Naive thymus-derived CD4-positive, alpha-beta T cell (primary cell): Measurements from ENCODE around the gene SCAF4. TPM values are rescaled to one million over a fixed set of nuclear protein-coding genes. Genes with fewer than 3 reads are reported as not detected.

Experiments used
- ATAC-seq: fragments of 150-1000 bp; cut with Tn5 transposase; 2 replicates; pipeline ENCODE4 v1.10.0; 2021; ENCODE audit warnings: mild to moderate bottlenecking, moderate library complexity
- CTCF ChIA-PET: fragments of 350-600 bp; sonication (Branson Sonifier 250); formaldehyde crosslinking; loops from one replicate; lab custom pipeline; 2021; ENCODE audit warnings: antibody characterized with exemption; lab: Charles Lee
- POLR2A ChIA-PET: fragments of 350-600 bp; sonication (Branson Sonifier 250); formaldehyde crosslinking; loops from one replicate; lab custom pipeline; 2021; ENCODE audit warnings: antibody characterized with exemption, inconsistent platforms; lab: Charles Lee
- DNase-seq, 9 donors: peaks; one replicate each; pipeline versions ENCODE4 v3.0.0 to v3.0.0-alpha.2; 2020 to 2022; ENCODE audit warnings: mixed read lengths in 1 of 9
- H3K27ac ChIP-seq: one replicate; pipeline ENCODE4 v1.7.0; 2013; ENCODE audit warnings: mild to moderate bottlenecking, low read depth, low read length, moderate library complexity
- H3K27me3 ChIP-seq, 2 donors: one replicate each; pipeline ENCODE4 v1.7.0; 2013; ENCODE audit warnings: low read length in 2 of 2, mild to moderate bottlenecking in 2 of 2, moderate library complexity in 2 of 2; ENCODE audit not compliant: control insufficient read depth in 2 of 2, insufficient read depth in 2 of 2
- H3K36me3 ChIP-seq, 3 experiments: 1 replicate in 2 of 3; 2 replicates in 1 of 3; pipeline ENCODE4 v1.7.0; 2013; ENCODE audit warnings: low read length in 3 of 3, mild to moderate bottlenecking in 3 of 3, moderate library complexity in 1 of 3; ENCODE audit not compliant: insufficient read depth in 3 of 3, control insufficient read depth in 2 of 3
- H3K4me1 ChIP-seq, 2 donors: one replicate each; pipeline ENCODE4 v1.7.0; 2013; ENCODE audit warnings: low read length in 2 of 2, mild to moderate bottlenecking in 2 of 2, moderate library complexity in 1 of 2; ENCODE audit not compliant: control insufficient read depth in 2 of 2, insufficient read depth in 2 of 2
- H3K4me3 ChIP-seq: 2 replicates; pipeline ENCODE4 v1.7.0; 2013; ENCODE audit warnings: mild to moderate bottlenecking, low read length
- H3K9me3 ChIP-seq, 3 experiments: 1 replicate in 2 of 3; 2 replicates in 1 of 3; pipeline ENCODE4 v1.7.0; 2013; ENCODE audit warnings: low read length in 3 of 3; ENCODE audit not compliant: control insufficient read depth in 2 of 3
- H3K27ac Mint-ChIP-seq, 9 donors: one replicate each; pipeline ENCODE4 v1.8.0; 2020 to 2022; ENCODE audit warnings: mixed read lengths in 9 of 9, mild to moderate bottlenecking in 8 of 9, moderate library complexity in 5 of 9, inconsistent platforms in 2 of 9
- H3K27me3 Mint-ChIP-seq, 5 donors: one replicate each; pipeline ENCODE4 v1.8.0; 2021 to 2022; ENCODE audit warnings: mixed read lengths in 5 of 5, mild to moderate bottlenecking in 1 of 5
- H3K36me3 Mint-ChIP-seq, 5 donors: one replicate each; pipeline ENCODE4 v1.8.0; 2020 to 2022; ENCODE audit warnings: mixed read lengths in 5 of 5, mild to moderate bottlenecking in 3 of 5, inconsistent platforms in 1 of 5
- H3K4me1 Mint-ChIP-seq, 7 donors: one replicate each; pipeline ENCODE4 v1.8.0; 2020 to 2022; ENCODE audit warnings: mixed read lengths in 7 of 7, mild to moderate bottlenecking in 3 of 7, inconsistent platforms in 1 of 7
- H3K4me3 Mint-ChIP-seq, 10 donors: one replicate each; pipeline ENCODE4 v1.8.0; 2020 to 2022; ENCODE audit warnings: mild to moderate bottlenecking in 10 of 10, mixed read lengths in 10 of 10, moderate library complexity in 6 of 10, inconsistent platforms in 2 of 10
- H3K9me3 Mint-ChIP-seq, 11 donors: one replicate each; pipeline ENCODE4 v1.8.0; 2020 to 2022; ENCODE audit warnings: mixed read lengths in 11 of 11, mild to moderate bottlenecking in 4 of 11, inconsistent platforms in 1 of 11, moderate library complexity in 1 of 11
- intact Hi-C, 2 donors: fragments of 100-400 bp; cut with micrococcal nuclease; formaldehyde crosslinking; loops; one replicate each; pipeline ENCODE4 v1.15.1; 2023
- polyA plus RNA-seq, 2 donors: library from polyadenylated mRNA; unstranded; fragments of 300-500 nt; fragmentation: Illumina TruSeq; gene quantifications; one replicate each; pipeline ENCODE4 v1.2.3, GENCODE V29; 2021
- total RNA-seq, 6 experiments: library from RNA in 5 of 6; stranded (reverse) in 5 of 6; gene quantifications; 1 replicate in 5 of 6; 2 replicates in 1 of 6; pipeline ENCODE4 v1.2.3 and lab custom pipeline; 2021 to 2026

The SCAF4 gene
- total and polyA plus RNA-seq, 7 experiments from 2014 or later = 20.4 to 69.7 (median 58.9) TPM

GRCh38 chr21:31728191-31728590, 3.7 kb downstream of the SCAF4 start:
- no peaks in the 10 kb centered on the region for H3K27me3 Mint-ChIP-seq
- intact Hi-C loops = no loop called here
- Histone ChIP-seq H3K27ac (no peak overlapping the region), H3K9me3 (no peaks in the 10 kb centered on the region), H3K4me1 (peaks cover 34 to 51% of the 10 kb centered on the region in 2 donors), H3K36me3 (peaks cover 0 to 4% (median 0%) of the 10 kb centered on the region in 3 experiments), H3K4me3 (no peak overlapping the region), H3K27me3 (no peaks in the 10 kb centered on the region)
- H3K9me3 Mint-ChIP-seq = no peaks in the 10 kb centered on the region
- CTCF ChIA-PET = no interaction called here
- peaks cover 22 to 35% (median 28%) of the 10 kb centered on the region in 7 donors for H3K4me1 Mint-ChIP-seq
- DNase-seq = no peak
- POLR2A ChIA-PET = no interaction called here
- H3K36me3 Mint-ChIP-seq = no peaks in the 10 kb centered on the region
- no peak overlapping the region for H3K27ac Mint-ChIP-seq
- no peak for ATAC-seq
- no peak overlapping the region for H3K4me3 Mint-ChIP-seq

- Mint-ChIP-seq H3K4me1 (peaks cover 24 to 42% (median 30%) of the 10 kb centered on the region in 7 donors), H3K36me3 (no peaks in the 10 kb centered on the region), H3K4me3 (peak overlapping the region in 4 of 10 donors; percentile 13 to 54 (median 38)), H3K27me3 (no peaks in the 10 kb centered on the region), H3K9me3 (no peaks in the 10 kb centered on the region), H3K27ac (no peak overlapping the region)
- ATAC-seq (no peak), DNase-seq (no peak)
- Histone ChIP-seq H3K27ac (no peak overlapping the region), H3K36me3 (peaks cover 0 to 4% (median 0%) of the 10 kb centered on the region in 3 experiments), H3K27me3 (no peaks in the 10 kb centered on the region), H3K9me3 (no peaks in the 10 kb centered on the region), H3K4me1 (peaks cover 27 to 45% of the 10 kb centered on the region in 2 donors), H3K4me3 (no peak overlapping the region)
- ChIA-PET CTCF (no interaction called here), POLR2A (no interaction called here)
- intact Hi-C loops = no loop called here
Measured at GRCh38 chr21:31727181-31727580, 4.7 kb downstream of the SCAF4 start.

GRCh38 chr21:31726407-31726806, 5.5 kb downstream of the SCAF4 start:
- Histone ChIP-seq H3K4me1 (peaks cover 32 to 53% of the 10 kb centered on the region in 2 donors), H3K9me3 (no peaks in the 10 kb centered on the region), H3K4me3 (no peak overlapping the region), H3K36me3 (no peaks in the 10 kb centered on the region), H3K27me3 (no peaks in the 10 kb centered on the region), H3K27ac (no peak overlapping the region)
- peaks cover 31 to 50% (median 38%) of the 10 kb centered on the region in 7 donors for H3K4me1 Mint-ChIP-seq
- DNase-seq (no peak), ATAC-seq (no peak)
- intact Hi-C loops = no loop called here
- no peak overlapping the region for H3K27ac Mint-ChIP-seq
- H3K27me3 Mint-ChIP-seq = no peaks in the 10 kb centered on the region
- ChIA-PET POLR2A (interaction anchor here (0.7 kb wide), 1 partner anchor 308 kb away, joined by 3 read pairs; no protein-coding TSS in a partner anchor), CTCF (no interaction called here)
- peak overlapping the region in 3 of 10 donors; percentile 17 to 27 (median 26) for H3K4me3 Mint-ChIP-seq
- no peaks in the 10 kb centered on the region for H3K9me3 Mint-ChIP-seq
- H3K36me3 Mint-ChIP-seq = no peaks in the 10 kb centered on the region

GRCh38 chr21:31725202-31725839, 6.6 kb downstream of the SCAF4 start:
- no peaks in the 10 kb centered on the region for H3K9me3 Mint-ChIP-seq
- Histone ChIP-seq H3K4me3 (no peak overlapping the region), H3K4me1 (peaks cover 32 to 53% of the 10 kb centered on the region in 2 donors), H3K36me3 (no peaks in the 10 kb centered on the region), H3K27me3 (no peaks in the 10 kb centered on the region), H3K9me3 (no peaks in the 10 kb centered on the region), H3K27ac (no peak overlapping the region)
- intact Hi-C loops = no loop called here
- CTCF ChIA-PET = no interaction called here
- H3K4me3 Mint-ChIP-seq = peak overlapping the region in 9 of 10 donors; percentile 4 to 67 (median 38)
- H3K36me3 Mint-ChIP-seq = no peaks in the 10 kb centered on the region
- H3K27me3 Mint-ChIP-seq = no peaks in the 10 kb centered on the region
- DNase-seq = no peak
- ATAC-seq = no peak
- H3K4me1 Mint-ChIP-seq = peaks cover 37 to 61% (median 47%) of the 10 kb centered on the region in 7 donors
- POLR2A ChIA-PET = no interaction called here
- H3K27ac Mint-ChIP-seq = peak overlapping the region in 2 of 9 donors; percentile 2 to 26

- H3K4me1 ChIP-seq = peaks cover 26 to 45% of the 10 kb centered on the region in 2 donors
- Mint-ChIP-seq H3K4me3 (peak overlapping the region in 8 of 10 donors; percentile 4 to 67 (median 43)), H3K27me3 (no peaks in the 10 kb centered on the region), H3K4me1 (peaks cover 34 to 68% (median 50%) of the 10 kb centered on the region in 7 donors), H3K36me3 (peaks cover 0 to 5% (median 0%) of the 10 kb centered on the region in 5 donors), H3K9me3 (peaks cover 0 to 1% (median 0%) of the 10 kb centered on the region in 11 donors), H3K27ac (peak overlapping the region in 1 of 9 donors; percentile 26)
- no peaks in the 10 kb centered on the region for H3K36me3 ChIP-seq
- DNase-seq (no peak), ATAC-seq (no peak)
- CTCF ChIA-PET = no interaction called here
- H3K4me3 ChIP-seq = no peak overlapping the region
- H3K27ac ChIP-seq = no peak overlapping the region
- intact Hi-C loops = no loop called here
- no peaks in the 10 kb centered on the region for H3K9me3 ChIP-seq
- no peaks in the 10 kb centered on the region for H3K27me3 ChIP-seq
- POLR2A ChIA-PET = interaction anchor here (1.0 kb wide), 1 partner anchor 61 kb away, joined by 3 read pairs; no protein-coding TSS in a partner anchor
Measured at GRCh38 chr21:31724552-31724951, 7.4 kb downstream of the SCAF4 start.

DNA sequence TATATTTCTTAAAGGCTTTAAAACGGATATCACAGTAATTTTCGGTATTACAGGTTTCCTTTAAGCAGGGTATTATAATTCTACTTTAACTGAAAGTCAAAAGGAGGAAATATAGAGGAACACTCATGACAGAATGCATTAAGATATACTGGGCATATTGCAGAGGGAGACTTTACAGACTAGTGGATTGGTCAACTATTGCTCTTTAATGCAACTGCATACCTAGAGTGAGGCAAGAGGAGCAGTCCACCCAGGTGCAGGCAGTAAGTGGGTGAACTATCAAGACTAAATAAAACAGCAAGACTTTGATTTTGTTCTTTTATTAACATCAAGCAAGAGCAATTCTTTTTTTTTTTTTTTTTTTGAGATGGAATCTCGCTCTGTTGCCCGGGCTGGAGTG, 10.5 kb downstream of the SCAF4 start:
- H3K9me3 Mint-ChIP-seq = peaks cover 0 to 1% (median 0%) of the 10 kb centered on the region in 11 donors
- H3K27ac Mint-ChIP-seq = peak overlapping the region in 3 of 9 donors; percentile 28 to 79 (median 56)
- H3K36me3 ChIP-seq = no peaks in the 10 kb centered on the region
- ChIA-PET CTCF (no interaction called here), POLR2A (no interaction called here)
- ATAC-seq (no peak), DNase-seq (no peak)
- no peak overlapping the region for H3K4me3 ChIP-seq
- H3K9me3 ChIP-seq = no peaks in the 10 kb centered on the region
- peaks cover 27 to 38% of the 10 kb centered on the region in 2 donors for H3K4me1 ChIP-seq
- peak overlapping the region in 7 of 10 donors; percentile 25 to 70 (median 55) for H3K4me3 Mint-ChIP-seq
- peaks cover 0 to 11% (median 0%) of the 10 kb centered on the region in 5 donors for H3K36me3 Mint-ChIP-seq
- intact Hi-C loops = loop anchor here in 1 of 2 donors (1.0 kb wide), 1 partner anchor 8 kb away; no protein-coding TSS in a partner anchor
- peaks cover 37 to 93% (median 75%) of the 10 kb centered on the region in 7 donors for H3K4me1 Mint-ChIP-seq
- no peaks in the 10 kb centered on the region for H3K27me3 ChIP-seq
- H3K27me3 Mint-ChIP-seq = no peaks in the 10 kb centered on the region
- H3K27ac ChIP-seq = no peak overlapping the region
